AG10803 (cell line): ENCODE measurements around the gene SERPING1.

Experiments
- DNase-seq: peaks from one replicate; pipeline ENCODE4 v3.0.0; 2010; ENCODE audit warnings: low read depth
- H3K4me3 ChIP-seq: 2 replicates; pipeline ENCODE4 v1.5.1; 2011; ENCODE audit warnings: mild to moderate bottlenecking, low read length, control low read depth
- TF ChIP-seq, protein P1 (sequence below): conservative IDR thresholded peaks from 2 replicates; pipeline ENCODE4 v1.5.1; 2011; ENCODE audit warnings: mild to moderate bottlenecking, low read length, control low read depth, inconsistent platforms

SERPING1 gene

DNA sequence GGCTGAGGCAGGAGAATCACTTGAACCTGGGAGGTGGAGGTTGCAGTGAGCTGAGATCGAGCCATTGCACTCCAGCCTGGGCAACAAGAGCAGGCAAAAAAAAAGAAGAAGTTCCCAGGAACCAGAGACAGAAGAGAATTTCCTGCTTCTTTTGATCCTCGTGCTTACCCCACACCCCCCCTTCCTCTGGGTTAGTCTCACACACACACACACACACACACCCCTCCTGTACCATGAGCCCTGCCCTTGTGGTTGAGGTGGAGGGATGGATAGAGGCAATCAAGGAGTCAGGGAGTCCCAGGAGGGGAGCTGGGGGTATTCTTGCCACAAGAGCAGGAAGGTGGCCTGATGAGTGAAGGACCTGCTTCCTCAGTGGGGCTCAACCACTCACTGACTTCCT lies 25.9 kb upstream of the SERPING1 start:
- no peak overlapping the region for H3K4me3 ChIP-seq
- TF ChIP-seq, protein P1, sequence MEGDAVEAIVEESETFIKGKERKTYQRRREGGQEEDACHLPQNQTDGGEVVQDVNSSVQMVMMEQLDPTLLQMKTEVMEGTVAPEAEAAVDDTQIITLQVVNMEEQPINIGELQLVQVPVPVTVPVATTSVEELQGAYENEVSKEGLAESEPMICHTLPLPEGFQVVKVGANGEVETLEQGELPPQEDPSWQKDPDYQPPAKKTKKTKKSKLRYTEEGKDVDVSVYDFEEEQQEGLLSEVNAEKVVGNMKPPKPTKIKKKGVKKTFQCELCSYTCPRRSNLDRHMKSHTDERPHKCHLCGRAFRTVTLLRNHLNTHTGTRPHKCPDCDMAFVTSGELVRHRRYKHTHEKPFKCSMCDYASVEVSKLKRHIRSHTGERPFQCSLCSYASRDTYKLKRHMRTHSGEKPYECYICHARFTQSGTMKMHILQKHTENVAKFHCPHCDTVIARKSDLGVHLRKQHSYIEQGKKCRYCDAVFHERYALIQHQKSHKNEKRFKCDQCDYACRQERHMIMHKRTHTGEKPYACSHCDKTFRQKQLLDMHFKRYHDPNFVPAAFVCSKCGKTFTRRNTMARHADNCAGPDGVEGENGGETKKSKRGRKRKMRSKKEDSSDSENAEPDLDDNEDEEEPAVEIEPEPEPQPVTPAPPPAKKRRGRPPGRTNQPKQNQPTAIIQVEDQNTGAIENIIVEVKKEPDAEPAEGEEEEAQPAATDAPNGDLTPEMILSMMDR = no peak
- DNase-seq = no peak

DNA sequence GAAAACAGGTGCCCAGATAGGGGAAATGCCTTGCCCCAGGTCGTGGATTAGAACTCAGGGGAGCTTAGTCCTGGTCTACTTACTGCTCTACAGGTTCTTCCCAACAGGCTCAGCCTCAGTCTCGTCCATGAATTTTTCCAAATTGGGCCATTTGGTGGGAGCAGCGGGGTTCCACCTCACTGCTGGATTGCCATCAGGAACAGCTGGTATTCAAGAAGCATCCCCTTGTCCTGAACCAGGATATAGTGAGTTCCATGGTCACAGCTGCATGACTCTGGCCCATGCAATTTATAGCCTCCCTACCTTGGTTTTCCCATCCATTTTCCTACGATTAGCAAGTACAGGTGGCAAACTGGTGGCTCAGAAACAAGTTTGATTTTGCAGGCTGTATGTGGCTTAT lies 23.4 kb upstream of the SERPING1 start:
- H3K4me3 ChIP-seq = no peak overlapping the region
- DNase-seq = no peak
- TF ChIP-seq, protein P1 = no peak

DNA sequence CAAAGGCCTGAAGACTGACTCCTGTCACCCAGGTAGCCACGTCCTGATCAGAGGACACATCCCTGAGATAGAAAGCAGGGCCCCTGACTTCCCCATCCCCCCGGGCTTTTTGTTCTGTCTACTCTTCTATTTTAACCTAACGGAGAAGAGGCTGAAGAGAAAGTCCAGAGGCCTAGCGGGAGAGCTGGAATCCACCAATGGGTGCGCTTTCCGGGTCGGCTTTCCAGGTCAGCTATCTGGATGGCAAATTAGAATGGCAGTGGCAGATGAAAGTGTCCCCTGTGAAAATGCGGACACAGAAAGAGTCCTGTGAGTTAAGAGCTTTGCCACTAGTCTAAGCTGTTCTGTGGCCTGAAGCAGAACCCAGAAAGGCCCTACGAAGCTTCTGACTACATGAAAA lies 13.1 kb upstream of the SERPING1 start:
- TF ChIP-seq, protein P1 = no peak
- no peak overlapping the region for H3K4me3 ChIP-seq
- no peak for DNase-seq

DNA sequence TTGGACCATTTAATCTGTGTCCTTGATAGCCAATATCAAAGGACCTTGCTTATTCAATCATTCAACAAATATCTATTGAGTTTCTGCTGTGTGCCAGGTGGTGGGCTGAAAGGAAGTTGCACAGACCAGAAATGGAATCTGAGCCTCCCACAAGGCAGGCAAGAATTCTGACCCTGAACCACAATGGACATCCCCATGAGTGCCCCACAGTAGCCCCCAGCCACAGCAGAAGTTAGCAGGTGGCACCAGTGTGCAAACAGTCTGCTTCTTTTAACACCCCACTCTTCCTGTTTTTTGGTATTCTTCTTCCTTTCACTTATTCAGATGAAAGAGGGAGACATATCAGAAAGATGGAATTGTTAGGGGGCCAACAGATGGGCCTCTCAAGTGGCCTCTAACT lies 12.2 kb upstream of the SERPING1 start:
- H3K4me3 ChIP-seq = no peak overlapping the region
- TF ChIP-seq, protein P1 = no peak
- DNase-seq = no peak

DNA sequence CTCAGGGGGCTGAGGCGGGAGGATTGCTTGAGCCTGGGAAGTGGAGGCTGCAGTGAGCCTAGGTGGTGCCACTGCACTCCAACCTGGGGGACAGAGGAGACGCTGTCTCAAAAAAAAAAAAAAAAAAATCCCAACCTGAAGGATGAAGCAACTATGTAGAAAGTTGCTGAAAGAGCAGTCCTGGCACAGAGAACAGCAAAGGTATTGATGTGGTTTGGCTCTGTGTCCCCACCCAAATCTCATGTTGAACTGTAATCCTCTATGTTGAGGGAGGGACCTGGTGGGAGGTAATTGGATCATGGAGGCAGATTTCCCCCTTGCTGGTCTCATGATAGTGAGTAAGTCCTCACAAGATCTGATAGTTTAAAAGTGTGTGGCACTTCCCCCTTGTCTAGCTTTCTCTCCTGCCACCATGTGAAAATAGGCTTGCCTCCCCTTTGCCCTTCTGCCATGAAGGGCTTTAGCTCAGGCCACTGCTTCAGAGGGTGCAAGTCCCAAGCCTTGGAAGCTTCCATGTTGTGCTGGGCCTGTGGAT lies 10.7 kb upstream of the SERPING1 start:
- TF ChIP-seq, protein P1 = no peak
- no peak for DNase-seq
- no peak overlapping the region for H3K4me3 ChIP-seq

DNA sequence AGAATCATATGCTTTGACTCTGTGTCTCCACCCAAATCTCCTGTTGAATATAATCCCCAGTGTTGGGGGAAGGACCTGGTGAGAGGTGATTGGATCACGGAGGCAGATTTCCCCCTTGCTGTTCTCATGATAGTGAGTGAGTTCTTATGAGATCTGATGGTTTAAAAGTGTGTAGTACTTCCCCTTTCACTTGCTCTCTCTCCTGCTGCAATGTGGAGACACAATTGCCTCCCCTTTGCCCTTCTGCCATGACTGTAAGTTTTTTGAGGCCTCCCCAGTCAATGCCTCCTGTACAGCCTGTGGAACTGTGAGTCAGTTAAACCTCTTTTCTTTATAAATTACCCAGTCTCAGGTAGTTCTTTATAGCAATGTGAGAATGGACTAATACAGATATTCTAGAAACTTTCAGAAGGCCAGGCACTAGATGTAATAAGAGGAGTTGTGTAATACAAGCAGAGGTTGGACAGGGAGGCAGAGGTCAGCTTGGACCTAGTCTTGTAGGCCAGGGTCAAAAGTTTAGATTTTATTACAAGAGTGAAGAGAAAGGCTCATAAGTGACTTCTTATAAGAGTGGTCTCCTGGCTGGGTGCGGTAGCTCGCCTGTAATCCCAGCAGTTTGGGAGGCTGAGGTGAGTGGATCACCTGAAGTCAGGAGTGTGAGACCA lies 9.3 kb upstream of the SERPING1 start:
- no peak overlapping the region for H3K4me3 ChIP-seq
- TF ChIP-seq, protein P1 = no peak
- no peak for DNase-seq

DNA sequence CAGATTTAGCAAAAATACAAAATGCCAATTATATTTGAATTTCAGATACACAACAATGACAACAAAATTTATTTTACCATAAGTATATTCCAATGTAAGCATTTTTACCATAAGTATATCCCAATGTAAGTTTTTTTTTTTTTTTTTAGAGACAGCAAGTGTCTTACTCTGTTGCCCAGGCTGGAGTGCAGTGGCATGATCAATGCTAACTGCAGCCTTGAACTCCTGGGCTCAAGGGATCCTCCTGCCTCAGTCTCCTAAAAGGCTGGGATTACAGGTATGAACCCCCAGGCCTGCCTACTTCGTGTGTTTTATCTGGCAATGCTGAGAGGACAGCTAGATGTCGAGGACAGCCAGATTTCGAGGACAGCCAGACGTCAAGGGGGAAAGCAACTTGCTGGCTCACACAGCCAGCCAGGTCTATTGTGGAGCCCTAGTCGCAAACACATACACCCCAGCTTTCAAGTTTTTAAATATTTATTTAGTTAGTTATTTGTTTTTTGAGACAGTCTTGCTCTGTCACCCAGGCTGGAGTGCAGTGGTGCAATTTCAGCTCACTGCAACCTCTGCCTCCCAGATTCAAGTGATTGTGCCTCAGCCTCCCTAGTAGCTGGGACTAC lies 1.1 kb upstream of the SERPING1 start:
- no peak for DNase-seq
- no peak overlapping the region for H3K4me3 ChIP-seq
- TF ChIP-seq, protein P1 = no peak
